CD4-positive, alpha-beta memory T cell (primary cell): ENCODE measurements around the gene CTSK. TPM values are rescaled to one million over a fixed set of nuclear protein-coding genes. Genes with fewer than 3 reads are reported as not detected.
"Not testable (repeated sequence)": the region's sequence is repeated elsewhere in the genome, so short reads cannot be mapped to it uniquely, and the experiment has no call there.

Experiments
- CTCF ChIA-PET: fragments of 350-600 bp; sonication (Branson Sonifier 250); formaldehyde crosslinking; loops from one replicate; lab custom pipeline; 2021; ENCODE audit warnings: inconsistent platforms; ENCODE audit not compliant: partially characterized antibody; lab: Charles Lee
- POLR2A ChIA-PET: fragments of 350-600 bp; sonication (Branson Sonifier 250); formaldehyde crosslinking; loops from one replicate; lab custom pipeline; 2021; ENCODE audit not compliant: partially characterized antibody; lab: Charles Lee
- DNase-seq, 5 donors: peaks; one replicate each; pipeline versions ENCODE4 v3.0.0 to v3.0.0-alpha.2; 2020 to 2022; ENCODE audit warnings: mixed read lengths in 1 of 5
- H3K27ac ChIP-seq: one replicate; pipeline ENCODE4 v1.7.0; 2013; ENCODE audit warnings: low read depth, low read length
- H3K27me3 ChIP-seq: 2 replicates; pipeline ENCODE4 v1.7.0; 2013; ENCODE audit warnings: mild to moderate bottlenecking, low read length, moderate library complexity; ENCODE audit not compliant: insufficient read depth
- H3K36me3 ChIP-seq: 2 replicates; pipeline ENCODE4 v1.7.0; 2013; ENCODE audit warnings: mild to moderate bottlenecking, low read length, moderate library complexity; ENCODE audit not compliant: insufficient read depth
- H3K4me1 ChIP-seq: 2 replicates; pipeline ENCODE4 v1.7.0; 2013; ENCODE audit warnings: mild to moderate bottlenecking, low read length, moderate library complexity; ENCODE audit not compliant: insufficient read depth
- H3K4me3 ChIP-seq, 2 donors: one replicate each; pipeline ENCODE4 v1.7.0; 2013; ENCODE audit warnings: low read length in 2 of 2, mild to moderate bottlenecking in 1 of 2
- H3K9me3 ChIP-seq, 2 donors: one replicate each; pipeline ENCODE4 v1.7.0; 2013; ENCODE audit warnings: low read length in 2 of 2, control low read depth in 1 of 2; ENCODE audit not compliant: control insufficient read depth in 1 of 2
- H3K27ac Mint-ChIP-seq, 7 donors: one replicate each; pipeline ENCODE4 v1.8.0; 2020 to 2021; ENCODE audit warnings: mixed read lengths in 7 of 7, mild to moderate bottlenecking in 6 of 7, inconsistent platforms in 3 of 7, moderate library complexity in 3 of 7
- H3K27me3 Mint-ChIP-seq, 2 donors: one replicate each; pipeline ENCODE4 v1.8.0; 2020 to 2021; ENCODE audit warnings: mixed read lengths in 2 of 2
- H3K36me3 Mint-ChIP-seq, 2 donors: one replicate each; pipeline ENCODE4 v1.8.0; 2020 to 2021; ENCODE audit warnings: mixed read lengths in 2 of 2, inconsistent platforms in 1 of 2, mild to moderate bottlenecking in 1 of 2
- H3K4me1 Mint-ChIP-seq, 4 donors: one replicate each; pipeline ENCODE4 v1.8.0; 2020 to 2021; ENCODE audit warnings: mixed read lengths in 4 of 4, mild to moderate bottlenecking in 1 of 4
- H3K4me3 Mint-ChIP-seq, 8 donors: one replicate each; pipeline ENCODE4 v1.8.0; 2020 to 2021; ENCODE audit warnings: mixed read lengths in 8 of 8, mild to moderate bottlenecking in 7 of 8, moderate library complexity in 6 of 8, inconsistent platforms in 3 of 8
- H3K9me3 Mint-ChIP-seq, 8 donors: one replicate each; pipeline ENCODE4 v1.8.0; 2020 to 2021; ENCODE audit warnings: mixed read lengths in 8 of 8, mild to moderate bottlenecking in 5 of 8, inconsistent platforms in 3 of 8, moderate library complexity in 1 of 8
- intact Hi-C: fragments of 100-400 bp; cut with micrococcal nuclease; formaldehyde crosslinking; loops from one replicate; pipeline ENCODE4 v1.15.1; 2023
- polyA plus RNA-seq, 2 donors: library from polyadenylated mRNA; unstranded; fragments of 300-500 nt; fragmentation: Illumina TruSeq; gene quantifications; one replicate each; pipeline ENCODE4 v1.2.3, GENCODE V29; 2021
- total RNA-seq, 2 experiments: library from RNA; stranded (reverse); gene quantifications; one replicate each; pipeline ENCODE4 v1.2.3, GENCODE V29; 2021

CTSK gene
- total and polyA plus RNA-seq, 4 experiments from 2014 or later = 0.56 to 6.6 (median 5.9) TPM; not detected in 1

DNA sequence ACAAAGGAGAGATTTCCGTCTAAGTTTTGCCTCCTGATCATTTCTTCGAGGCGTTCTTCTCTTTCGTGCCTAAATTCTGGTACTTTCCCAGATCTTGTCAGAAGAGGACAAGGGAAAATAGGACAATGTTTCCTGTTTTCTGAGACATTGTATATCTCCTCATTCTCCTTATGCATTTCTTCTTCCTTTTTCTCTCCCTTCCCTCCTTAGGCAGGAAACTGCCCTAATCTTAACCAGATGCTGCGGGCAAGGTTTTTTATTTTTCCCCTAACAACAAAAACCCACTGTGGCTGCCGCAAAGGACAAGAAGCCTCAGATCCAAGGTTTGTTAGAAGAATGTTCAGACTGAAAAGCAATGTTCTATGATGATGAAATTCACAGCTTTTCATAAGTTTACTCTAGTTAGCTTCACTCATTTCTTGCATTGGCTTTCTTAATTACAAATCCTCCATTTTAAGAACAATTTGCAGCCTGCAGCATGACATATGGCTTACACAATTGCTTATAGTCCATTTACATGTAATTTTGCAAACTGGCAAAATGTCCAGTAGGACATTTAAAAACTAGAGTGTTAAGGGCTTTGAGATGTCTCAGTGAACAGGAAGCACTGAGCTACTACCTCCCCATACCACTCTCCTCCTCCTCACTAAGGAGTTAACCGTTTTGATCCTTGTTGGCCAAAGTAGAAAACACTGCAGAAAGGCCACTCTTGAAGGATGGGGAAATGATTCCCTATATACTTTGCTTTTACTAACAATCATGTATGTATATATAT, 624 bp downstream of the CTSK start:
- peaks cover 13% of the 10 kb centered on the region for H3K36me3 ChIP-seq
- Mint-ChIP-seq H3K36me3 (peaks cover 8 to 10% of the 10 kb centered on the region in 2 donors), H3K4me3 (peak overlapping the region in 5 of 8 donors; percentile 4 to 37 (median 31)), H3K4me1 (peaks cover 2 to 10% (median 5%) of the 10 kb centered on the region in 4 donors), H3K9me3 (peaks cover 0 to 2% (median 0%) of the 10 kb centered on the region in 8 donors), H3K27me3 (no peaks in the 10 kb centered on the region), H3K27ac (peak overlapping the region in 1 of 7 donors; percentile 37)
- H3K27ac ChIP-seq = no peak overlapping the region
- POLR2A ChIA-PET = interaction anchor here (0.6 kb wide), 1 partner anchor 114 kb away, joined by 3 read pairs; no protein-coding TSS in a partner anchor
- no peaks in the 10 kb centered on the region for H3K27me3 ChIP-seq
- intact Hi-C loops = no loop called here
- H3K4me1 ChIP-seq = no peaks in the 10 kb centered on the region
- CTCF ChIA-PET = interaction anchor here (0.5 to 1.0 kb wide), 2 partner anchors 9 to 531 kb away, joined by 3 read pairs; no protein-coding TSS in a partner anchor
- H3K4me3 ChIP-seq = no peak overlapping the region
- DNase-seq = no peak
- H3K9me3 ChIP-seq = no peaks in the 10 kb centered on the region

GRCh38 chr1:150805899-150806298, 2.2 kb downstream of the CTSK start:
- Mint-ChIP-seq H3K9me3 (peaks cover 0 to 2% (median 0%) of the 10 kb centered on the region in 8 donors), H3K36me3 (peaks cover 8 to 10% of the 10 kb centered on the region in 2 donors), H3K4me3 (peak overlapping the region in 1 of 8 donors; percentile 6), H3K27me3 (no peaks in the 10 kb centered on the region), H3K27ac (peak overlapping the region in 2 of 7 donors; percentile 20 to 25), H3K4me1 (peaks cover 2 to 10% (median 5%) of the 10 kb centered on the region in 4 donors)
- H3K27me3 ChIP-seq = no peaks in the 10 kb centered on the region
- no peak overlapping the region for H3K27ac ChIP-seq
- no peak overlapping the region for H3K4me3 ChIP-seq
- no peaks in the 10 kb centered on the region for H3K4me1 ChIP-seq
- H3K36me3 ChIP-seq = no peaks in the 10 kb centered on the region
- POLR2A ChIA-PET = no interaction called here
- CTCF ChIA-PET = no interaction called here
- no peaks in the 10 kb centered on the region for H3K9me3 ChIP-seq
- intact Hi-C loops = no loop called here
- DNase-seq = no peak

GRCh38 chr1:150804671-150805070, 3.4 kb downstream of the CTSK start:
- no peak overlapping the region for H3K4me3 ChIP-seq
- CTCF ChIA-PET = no interaction called here
- H3K4me1 Mint-ChIP-seq = peaks cover 2 to 10% (median 5%) of the 10 kb centered on the region in 4 donors
- intact Hi-C loops = no loop called here
- H3K4me3 Mint-ChIP-seq = no peak overlapping the region
- H3K9me3 ChIP-seq = no peaks in the 10 kb centered on the region
- no peaks in the 10 kb centered on the region for H3K27me3 ChIP-seq
- peaks cover 0 to 2% (median 0%) of the 10 kb centered on the region in 8 donors for H3K9me3 Mint-ChIP-seq
- no peak overlapping the region for H3K27ac Mint-ChIP-seq
- H3K36me3 Mint-ChIP-seq = peaks cover 8 to 10% of the 10 kb centered on the region in 2 donors
- POLR2A ChIA-PET = no interaction called here
- H3K4me1 ChIP-seq = no peaks in the 10 kb centered on the region
- DNase-seq = no peak
- no peaks in the 10 kb centered on the region for H3K36me3 ChIP-seq
- no peak overlapping the region for H3K27ac ChIP-seq
- no peaks in the 10 kb centered on the region for H3K27me3 Mint-ChIP-seq

GRCh38 chr1:150799089-150799488, 9.0 kb downstream of the CTSK start:
- intact Hi-C loops = no loop called here
- DNase-seq = no peak
- no peak overlapping the region for H3K4me3 ChIP-seq
- peaks cover 5% of the 10 kb centered on the region for H3K36me3 ChIP-seq
- H3K4me1 ChIP-seq = no peaks in the 10 kb centered on the region
- CTCF ChIA-PET = no interaction called here
- Mint-ChIP-seq H3K4me3 (no peak overlapping the region), H3K27me3 (no peaks in the 10 kb centered on the region), H3K9me3 (peaks cover 0 to 2% (median 0%) of the 10 kb centered on the region in 8 donors), H3K36me3 (peaks cover 38 to 46% of the 10 kb centered on the region in 2 donors), H3K27ac (no peak overlapping the region), H3K4me1 (no peaks in the 10 kb centered on the region)
- no peaks in the 10 kb centered on the region for H3K9me3 ChIP-seq
- H3K27ac ChIP-seq = no peak overlapping the region
- POLR2A ChIA-PET = no interaction called here
- no peaks in the 10 kb centered on the region for H3K27me3 ChIP-seq

DNA sequence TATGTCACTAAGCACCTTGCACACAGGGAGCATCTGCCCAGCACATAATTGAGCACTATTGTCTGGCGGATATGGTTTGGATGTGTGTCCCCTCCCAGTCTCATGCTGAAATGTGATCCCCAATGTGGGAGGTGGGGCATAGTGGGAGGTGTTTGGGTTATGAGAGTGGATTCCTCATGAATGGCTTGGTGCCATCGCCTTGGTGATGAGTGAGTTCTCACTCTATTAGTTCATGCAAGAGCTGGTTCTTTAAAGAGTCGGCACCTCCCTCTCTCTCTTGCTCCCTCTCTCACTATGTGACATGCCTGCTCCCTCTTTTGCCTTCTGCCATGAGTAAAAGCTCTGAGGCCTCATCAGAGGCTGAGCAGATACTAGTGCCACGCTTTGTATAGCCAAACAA, 9.5 kb downstream of the CTSK start:
- H3K4me3 ChIP-seq = no peak overlapping the region
- Mint-ChIP-seq H3K27me3 (no peaks in the 10 kb centered on the region), H3K4me1 (no peaks in the 10 kb centered on the region), H3K27ac (no peak overlapping the region), H3K9me3 (peaks cover 0 to 2% (median 0%) of the 10 kb centered on the region in 8 donors), H3K36me3 (peaks cover 34 to 46% of the 10 kb centered on the region in 2 donors), H3K4me3 (no peak overlapping the region)
- ChIA-PET POLR2A (interaction anchor here (0.7 kb wide), 1 partner anchor 109 kb away, joined by 3 read pairs; no protein-coding TSS in a partner anchor), CTCF (no interaction called here)
- peaks cover 5% of the 10 kb centered on the region for H3K36me3 ChIP-seq
- no peak for DNase-seq
- H3K27ac ChIP-seq = no peak overlapping the region
- no peaks in the 10 kb centered on the region for H3K27me3 ChIP-seq
- no peaks in the 10 kb centered on the region for H3K4me1 ChIP-seq
- no peaks in the 10 kb centered on the region for H3K9me3 ChIP-seq
- intact Hi-C loops = no loop called here

DNA sequence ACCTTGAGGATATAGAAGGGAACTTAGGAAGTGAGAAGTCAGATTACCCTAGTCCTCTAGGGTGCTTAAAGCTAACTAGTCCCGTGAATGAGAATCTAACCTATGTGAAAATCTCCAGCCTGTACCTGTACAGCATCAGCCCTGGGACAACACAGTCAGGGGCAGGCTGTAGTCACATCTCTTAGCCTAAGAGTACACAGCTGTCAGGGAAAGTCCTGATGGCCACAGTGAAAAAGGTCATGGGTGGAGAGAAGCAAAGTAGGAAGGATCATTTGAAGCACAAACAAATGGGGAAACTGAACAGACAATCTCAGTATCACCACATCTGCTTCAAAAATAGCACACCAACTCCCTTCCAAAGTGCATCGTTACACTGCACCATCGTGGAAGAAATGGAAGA, 11.7 kb downstream of the CTSK start:
- peaks cover 5% of the 10 kb centered on the region for H3K36me3 ChIP-seq
- H3K27ac ChIP-seq = no peak overlapping the region
- no peaks in the 10 kb centered on the region for H3K9me3 ChIP-seq
- DNase-seq = no peak
- Mint-ChIP-seq H3K4me3 (no peak overlapping the region), H3K9me3 (peaks cover 0 to 2% (median 0%) of the 10 kb centered on the region in 8 donors), H3K27ac (peak overlapping the region in 1 of 7 donors; percentile 79), H3K36me3 (peaks cover 30 to 43% of the 10 kb centered on the region in 2 donors), H3K4me1 (no peaks in the 10 kb centered on the region), H3K27me3 (no peaks in the 10 kb centered on the region)
- CTCF ChIA-PET = no interaction called here
- intact Hi-C loops = no loop called here
- H3K4me3 ChIP-seq = no peak overlapping the region
- POLR2A ChIA-PET = no interaction called here
- H3K27me3 ChIP-seq = no peaks in the 10 kb centered on the region
- no peaks in the 10 kb centered on the region for H3K4me1 ChIP-seq

DNA sequence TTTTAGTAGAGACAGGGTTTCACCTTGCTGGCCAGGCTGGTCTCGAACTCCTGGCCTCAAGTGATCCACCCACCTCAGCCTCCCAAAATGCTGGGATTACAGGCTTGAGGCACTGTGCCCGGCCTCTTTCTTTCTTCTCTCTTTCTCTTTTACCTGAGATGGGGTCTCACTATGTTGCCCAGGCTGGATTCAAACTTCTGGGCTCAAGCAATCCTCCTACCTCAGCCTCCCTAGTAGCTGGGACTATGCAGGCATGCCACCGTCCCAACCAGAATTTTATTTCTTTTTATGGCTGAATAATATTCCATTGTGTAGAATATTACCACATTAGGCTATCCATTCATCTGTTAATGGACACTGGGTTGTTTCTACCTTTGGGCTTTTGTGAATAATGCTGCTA, 14.3 kb downstream of the CTSK start:
- DNase-seq, H3K4me3 ChIP-seq, H3K27ac Mint-ChIP-seq, H3K9me3 Mint-ChIP-seq, H3K36me3 ChIP-seq, H3K27ac ChIP-seq, intact Hi-C loops, CTCF ChIA-PET, H3K27me3 ChIP-seq, H3K4me1 Mint-ChIP-seq, H3K4me1 ChIP-seq, H3K4me3 Mint-ChIP-seq, POLR2A ChIA-PET, H3K9me3 ChIP-seq, H3K27me3 Mint-ChIP-seq: not testable (repeated sequence)
- H3K36me3 Mint-ChIP-seq = peaks cover 24 to 30% of the 10 kb centered on the region in 2 donors
